Measurements from ENCODE around the gene RPS6KC1. TPM values are rescaled to one million over a fixed set of nuclear protein-coding genes. Genes with fewer than 3 reads are reported as not detected.
"Not testable (repeated sequence)": the region's sequence is repeated elsewhere in the genome, so short reads cannot be mapped to it uniquely, and the experiment has no call there.

The RPS6KC1 gene
- polyA plus RNA-seq, 3 donors: 3.8 to 6.6 (median 6.2) TPM

- WGBS, 3 donors: 96 to 98% (median 97%) methylated on average over 1 of the region's 1 CpG
- H3K27ac ChIP-seq (ENCODE audit: low read depth, low read length): no peak overlapping the region
Observed at GRCh38 chr1:213180833-213181232, 129.8 kb downstream of the RPS6KC1 start.

GRCh38 chr1:213183036-213183672 lies 132.1 kb downstream of the RPS6KC1 start:
- no peak overlapping the region for H3K27ac ChIP-seq (ENCODE audit: low read depth, low read length)
- WGBS, 3 donors: 72 to 94% (median 94%) methylated on average over 3 of the region's 3 CpGs

- H3K27ac ChIP-seq (ENCODE audit: low read depth, low read length): no peak overlapping the region
- WGBS, 3 donors: 92 to 100% (median 96%) methylated on average over 2 of the region's 2 CpGs
Observed at GRCh38 chr1:213186168-213186567, 135.1 kb downstream of the RPS6KC1 start.

- H3K27ac ChIP-seq (ENCODE audit: low read depth, low read length): no peak overlapping the region
- WGBS, 3 donors: 87 to 97% (median 89%) methylated on average over 1 of the region's 1 CpG
Observed at GRCh38 chr1:213192026-213192425, 141.0 kb downstream of the RPS6KC1 start.

GRCh38 chr1:213194383-213194782 lies 143.3 kb downstream of the RPS6KC1 start:
- H3K27ac ChIP-seq (ENCODE audit: low read depth, low read length): no peak overlapping the region
- 94 to 98% (median 96%) methylated on average over 5 of the region's 5 CpGs for WGBS, 3 donors

- no peak overlapping the region for H3K27ac ChIP-seq (ENCODE audit: low read depth, low read length)
Observed at GRCh38 chr1:213194855-213195254, 143.8 kb downstream of the RPS6KC1 start.

GRCh38 chr1:213196328-213197054 lies 145.4 kb downstream of the RPS6KC1 start:
- 94 to 97% (median 97%) methylated on average over 10 of the region's 10 CpGs for WGBS, 3 donors
- H3K27ac ChIP-seq (ENCODE audit: low read depth, low read length): not testable (repeated sequence)

- H3K27ac ChIP-seq (ENCODE audit: low read depth, low read length): no peak overlapping the region
- WGBS, 3 donors: 96 to 98% (median 96%) methylated on average over 3 of the region's 3 CpGs
Observed at GRCh38 chr1:213200630-213201029, 149.6 kb downstream of the RPS6KC1 start.

GRCh38 chr1:213201380-213202155 lies 150.5 kb downstream of the RPS6KC1 start:
- no peak overlapping the region for H3K27ac ChIP-seq (ENCODE audit: low read depth, low read length)
- 92 to 100% (median 93%) methylated on average over 1 of the region's 1 CpG for WGBS, 3 donors

- H3K27ac ChIP-seq (ENCODE audit: low read depth, low read length): no peak overlapping the region
- 92 to 96% (median 96%) methylated on average over 2 of the region's 2 CpGs for WGBS, 3 donors
Observed at GRCh38 chr1:213211201-213211600, 160.2 kb downstream of the RPS6KC1 start.

GRCh38 chr1:213219076-213219475 lies 168.0 kb downstream of the RPS6KC1 start:
- not testable (repeated sequence) for H3K27ac ChIP-seq (ENCODE audit: low read depth, low read length)
- WGBS, 3 donors: 99 to 100% (median 100%) methylated on average over 2 of the region's 2 CpGs

GRCh38 chr1:213221209-213221608 lies 170.2 kb downstream of the RPS6KC1 start:
- 78 to 87% (median 84%) methylated on average over 4 of the region's 4 CpGs for WGBS, 3 donors

GRCh38 chr1:213227458-213227857 lies 176.4 kb downstream of the RPS6KC1 start:
- no peak overlapping the region for H3K27ac ChIP-seq (ENCODE audit: low read depth, low read length)
- 95 to 96% (median 96%) methylated on average over 2 of the region's 2 CpGs for WGBS, 3 donors

More at GRCh38 chr1:213221209-213221608, 170.2 kb downstream of the RPS6KC1 start:
- H3K27ac ChIP-seq (ENCODE audit: low read depth, low read length): no peak overlapping the region

GRCh38 chr1:213231795-213232231 lies 180.8 kb downstream of the RPS6KC1 start:
- 67 to 80% (median 77%) methylated on average over 4 of the region's 4 CpGs for WGBS, 3 donors
- no peak overlapping the region for H3K27ac ChIP-seq (ENCODE audit: low read depth, low read length)

- 89 to 95% (median 91%) methylated on average over 1 of the region's 1 CpG for WGBS, 3 donors
- no peak overlapping the region for H3K27ac ChIP-seq (ENCODE audit: low read depth, low read length)
Observed at GRCh38 chr1:213242883-213243282, 191.8 kb downstream of the RPS6KC1 start.

- 41 to 58% (median 49%) methylated on average over 3 of the region's 3 CpGs for WGBS, 3 donors
- no peak overlapping the region for H3K27ac ChIP-seq (ENCODE audit: low read depth, low read length)
Observed at GRCh38 chr1:213244664-213245091, 193.6 kb downstream of the RPS6KC1 start.

- no peak overlapping the region for H3K27ac ChIP-seq (ENCODE audit: low read depth, low read length)
Observed at GRCh38 chr1:213245260-213245910, 194.3 kb downstream of the RPS6KC1 start.

- 48 to 80% (median 51%) methylated on average over 2 of the region's 2 CpGs for WGBS, 3 donors
- no peak overlapping the region for H3K27ac ChIP-seq (ENCODE audit: low read depth, low read length)
Observed at GRCh38 chr1:213247038-213247437, 196.0 kb downstream of the RPS6KC1 start.

- no peak overlapping the region for H3K27ac ChIP-seq (ENCODE audit: low read depth, low read length)
- 96 to 97% (median 97%) methylated on average over 6 of the region's 6 CpGs for WGBS, 3 donors
Observed at GRCh38 chr1:213249395-213249794, 198.4 kb downstream of the RPS6KC1 start.
